ENCODE measurements around the gene WDR31.

Gene WDR31

DNA sequence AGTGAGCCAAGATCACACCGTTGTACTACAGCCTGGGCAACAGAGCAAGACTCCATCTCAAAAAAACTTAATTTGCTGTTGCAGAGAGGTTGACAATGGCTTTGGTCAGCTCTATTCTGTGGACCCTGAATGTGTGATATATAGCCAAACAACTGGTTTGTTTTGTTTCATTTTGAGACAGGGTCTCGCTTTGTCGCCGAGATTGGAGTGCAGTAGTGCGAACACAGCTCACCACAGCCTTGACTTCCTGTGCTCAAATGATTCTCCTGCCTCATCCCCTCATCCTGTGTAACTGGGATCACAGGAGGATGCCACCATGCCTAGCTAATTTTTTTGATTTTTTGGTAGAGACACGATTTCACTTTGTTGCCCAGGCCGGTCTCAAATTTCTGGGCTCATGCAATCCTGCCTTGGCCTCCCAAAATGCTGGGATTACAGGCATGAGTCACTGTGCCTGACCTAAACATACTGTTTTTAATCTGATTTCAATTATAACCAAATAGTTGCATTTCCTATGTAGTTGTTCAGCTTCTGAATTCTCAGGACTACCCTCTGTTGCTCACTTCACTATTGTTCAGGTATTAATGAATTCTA lies 46.7 kb downstream of the WDR31 start:
- H3K4me1 ChIP-seq = no peaks in the 10 kb centered on the region
- H3K36me3 ChIP-seq = peaks cover 56 to 68% (median 60%) of the 10 kb centered on the region in 11 experiments
- no peak overlapping the region for H3K27ac ChIP-seq
- no peaks in the 10 kb centered on the region for H3K9me3 ChIP-seq (replicated peaks in 1 of 11)
- no peak overlapping the region for H3K9ac ChIP-seq
- no peaks in the 10 kb centered on the region for H3K27me3 ChIP-seq
- no peak overlapping the region for H3K4me3 ChIP-seq
- peaks cover 0 to 54% (median 21%) of the 10 kb centered on the region in 11 experiments; a peak in 10 of 22 replicates for H4K20me1 ChIP-seq
- TF ChIP-seq Cebpa-rat (IDR thresholded peaks at IDR 0.05) = no peak
- H3K4me2 ChIP-seq = no peak overlapping the region

DNA sequence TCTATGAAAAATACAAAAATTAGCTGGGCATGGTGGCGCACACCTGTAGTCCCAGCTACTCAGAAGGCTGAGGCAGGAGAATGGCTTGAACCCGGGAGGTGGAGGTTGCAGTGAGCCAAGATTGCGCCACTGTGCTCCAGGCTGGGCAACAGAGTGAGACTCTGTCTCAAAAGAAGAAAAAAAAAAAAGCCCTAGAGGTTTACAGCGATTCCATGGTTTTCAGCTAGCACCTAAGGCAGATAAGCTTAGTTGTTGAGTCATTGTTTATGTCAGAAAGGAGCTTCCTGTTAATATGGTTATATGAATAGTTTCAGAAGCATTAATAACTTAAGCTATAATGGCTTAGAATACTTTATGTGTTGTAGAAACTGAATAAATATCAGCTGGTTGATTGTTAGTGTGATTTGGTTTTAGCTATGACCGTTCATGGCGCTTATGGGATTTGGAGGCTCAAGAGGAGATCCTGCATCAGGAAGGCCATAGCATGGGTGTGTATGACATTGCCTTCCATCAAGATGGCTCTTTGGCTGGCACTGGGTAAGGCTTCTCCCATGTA lies 49.9 kb downstream of the WDR31 start:
- no peak overlapping the region for H3K9ac ChIP-seq
- TF ChIP-seq Cebpa-rat (IDR thresholded peaks at IDR 0.05) = no peak
- peaks cover 87 to 100% (median 92%) of the 10 kb centered on the region in 11 experiments for H3K36me3 ChIP-seq
- H3K4me2 ChIP-seq = no peak overlapping the region
- H4K20me1 ChIP-seq = peaks cover 0 to 54% (median 22%) of the 10 kb centered on the region in 11 experiments; a peak in 10 of 22 replicates
- H3K9me3 ChIP-seq (replicated peaks in 1 of 11) = no peaks in the 10 kb centered on the region
- no peaks in the 10 kb centered on the region for H3K27me3 ChIP-seq
- no peak overlapping the region for H3K27ac ChIP-seq
- H3K4me3 ChIP-seq = no peak overlapping the region
- peaks cover 0 to 13% (median 0%) of the 10 kb centered on the region in 10 experiments; a peak in 4 of 20 replicates for H3K4me1 ChIP-seq

DNA sequence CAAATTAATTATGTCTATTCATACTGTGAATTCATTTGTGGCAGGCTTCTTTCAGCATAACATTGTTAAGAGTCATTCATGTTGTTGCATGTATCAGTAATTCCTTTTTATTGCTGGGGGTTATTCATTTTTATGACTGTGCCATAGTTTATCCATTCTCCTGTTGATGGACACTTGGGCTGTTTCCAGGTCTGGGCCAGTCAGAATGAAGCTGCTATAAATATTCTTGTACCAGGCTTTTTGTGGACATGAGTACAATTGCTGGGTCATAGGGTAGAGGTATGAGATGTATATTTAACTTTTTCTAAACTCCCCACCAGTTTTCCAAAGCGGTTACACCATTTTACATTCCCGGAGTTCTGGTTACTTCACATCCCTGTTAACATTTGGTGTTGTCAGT lies 51.0 kb downstream of the WDR31 start:
- H3K27ac ChIP-seq = no peak overlapping the region
- no peaks in the 10 kb centered on the region for H3K9me3 ChIP-seq (replicated peaks in 1 of 11)
- no peaks in the 10 kb centered on the region for H3K27me3 ChIP-seq
- no peak for TF ChIP-seq Cebpa-rat (IDR thresholded peaks at IDR 0.05)
- no peak overlapping the region for H3K9ac ChIP-seq
- peaks cover 0 to 45% (median 24%) of the 10 kb centered on the region in 11 experiments; a peak in 10 of 22 replicates for H4K20me1 ChIP-seq
- H3K4me2 ChIP-seq = no peak overlapping the region
- peaks cover 95 to 100% (median 99%) of the 10 kb centered on the region in 11 experiments for H3K36me3 ChIP-seq
- H3K4me3 ChIP-seq = no peak overlapping the region
- H3K4me1 ChIP-seq = peaks cover 0 to 13% (median 0%) of the 10 kb centered on the region in 10 experiments; a peak in 4 of 20 replicates

DNA sequence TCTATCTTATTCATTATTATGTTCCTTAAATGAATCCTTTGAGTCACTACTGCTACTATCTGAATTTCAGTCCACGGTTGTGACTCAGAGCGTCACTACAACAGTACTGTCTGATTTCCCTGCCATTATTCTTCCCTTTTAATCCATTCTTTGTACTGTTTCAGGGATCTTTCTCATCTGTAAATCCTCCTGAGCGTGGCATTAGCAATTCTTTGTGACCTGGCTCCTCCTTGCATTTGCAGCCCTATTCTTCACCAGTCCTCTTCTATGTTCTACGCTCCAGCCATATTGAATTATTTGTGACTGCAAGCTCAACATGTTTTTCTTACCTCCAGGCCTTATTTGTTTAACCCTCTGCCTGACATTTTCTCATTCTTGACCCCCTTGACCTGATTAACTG lies 58.7 kb downstream of the WDR31 start:
- no peak overlapping the region for H3K4me3 ChIP-seq
- peaks cover 93 to 100% (median 98%) of the 10 kb centered on the region in 11 experiments for H3K36me3 ChIP-seq
- no peaks in the 10 kb centered on the region for H3K9me3 ChIP-seq (replicated peaks in 1 of 11)
- no peak overlapping the region for H3K27ac ChIP-seq
- peaks cover 0 to 64% (median 31%) of the 10 kb centered on the region in 11 experiments; a peak in 15 of 22 replicates for H4K20me1 ChIP-seq
- no peak overlapping the region for H3K4me2 ChIP-seq
- H3K9ac ChIP-seq = no peak overlapping the region; a peak in 1 of 22 replicates
- no peak for TF ChIP-seq Cebpa-rat (IDR thresholded peaks at IDR 0.05)
- H3K27me3 ChIP-seq = no peaks in the 10 kb centered on the region
- peaks cover 14 to 27% (median 21%) of the 10 kb centered on the region in 10 experiments for H3K4me1 ChIP-seq

DNA sequence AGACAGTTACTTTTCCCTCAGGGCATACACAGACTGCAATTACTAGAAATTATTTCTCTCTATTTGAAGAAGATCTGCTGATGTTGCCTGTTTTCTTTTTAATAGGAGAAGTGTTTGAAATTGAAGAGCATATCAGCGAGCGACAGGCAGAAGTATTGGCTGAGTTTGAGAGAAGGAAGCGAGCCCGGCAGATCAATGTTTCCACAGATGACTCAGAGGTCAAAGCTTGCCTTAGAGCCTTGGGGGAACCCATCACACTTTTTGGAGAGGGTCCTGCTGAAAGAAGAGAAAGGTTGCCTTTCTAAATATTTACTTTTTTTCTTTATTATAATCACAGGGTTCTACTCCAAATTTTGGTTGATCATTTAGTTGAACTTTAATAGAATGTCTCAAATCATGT lies 61.2 kb downstream of the WDR31 start:
- H3K36me3 ChIP-seq = peaks cover 70 to 75% (median 73%) of the 10 kb centered on the region in 11 experiments

DNA sequence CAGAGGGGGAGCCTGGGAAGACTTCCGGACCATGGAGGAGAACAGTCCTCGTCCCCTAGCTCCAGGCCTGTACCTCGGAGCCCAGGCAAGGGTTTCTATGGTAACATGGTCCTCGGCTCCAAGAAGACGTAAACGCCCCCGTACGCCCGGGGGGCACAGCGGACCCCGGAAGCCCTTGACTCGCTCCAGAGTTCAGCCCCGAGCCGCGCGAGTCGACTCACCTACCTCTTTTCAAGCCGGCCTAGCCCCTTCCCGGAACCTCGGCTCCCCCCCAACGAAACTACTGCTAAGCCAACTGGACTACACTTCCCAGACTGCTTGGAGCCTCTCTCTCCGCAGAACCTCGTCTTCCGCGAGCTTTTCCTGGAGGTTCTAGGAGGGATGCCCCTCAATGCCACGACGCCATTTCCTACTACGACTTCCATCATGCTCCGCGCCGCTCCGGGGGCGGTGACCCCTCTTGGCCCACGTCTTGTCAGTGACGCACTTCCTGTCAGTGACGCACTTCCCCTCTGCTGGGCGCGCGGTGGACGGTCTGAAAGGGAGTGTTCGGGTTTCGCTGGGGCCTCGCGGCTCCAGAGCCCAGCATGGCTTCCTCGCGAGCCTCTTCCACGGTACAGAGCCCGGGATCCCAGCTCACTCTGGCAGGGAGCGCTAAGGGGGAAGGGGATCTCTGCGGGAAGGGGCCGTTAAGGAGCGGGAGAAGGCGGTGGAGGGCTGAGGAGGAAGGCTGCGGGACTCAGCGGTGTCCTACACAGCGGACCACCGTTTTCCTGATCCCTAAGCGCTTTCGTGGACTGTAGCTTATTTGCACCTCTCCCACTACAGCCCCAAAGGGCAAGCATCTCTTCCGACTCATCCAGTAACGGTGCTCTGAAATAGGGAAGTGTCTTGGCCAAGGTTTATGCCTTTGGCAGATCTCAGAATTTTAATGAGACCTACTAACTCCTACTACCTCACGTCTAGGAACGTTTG lies 64.6 kb downstream of the WDR31 start, which contains the start of the genes CDC26 and PRPF4:
TSS of gene CDC26 (minus strand) at position 416 of the 975 bp plus-strand sequence. CDS start 3,065 bp downstream, outside the sequence.
TSS of gene PRPF4 (plus strand) at position 502 of the 975 bp plus-strand sequence. CDS start at position 588, 86 bp downstream.
- Histone ChIP-seq H3K9me3 (replicated peaks in 1 of 11) (no peaks in the 10 kb centered on the region), H3K4me3 (peak within 1 kb of the TSS; percentile 72 to 97 (median 86)), H3K27ac (peak within 1 kb of the TSS; percentile 84 to 96 (median 92)), H3K9ac (peak within 1 kb of the TSS; percentile 87 to 97 (median 92)), H3K27me3 (no peaks in the 10 kb centered on the region), H3K4me1 (peaks cover 22 to 41% (median 33%) of the 10 kb centered on the region in 10 experiments), H4K20me1 (peaks cover 0 to 25% (median 9%) of the 10 kb centered on the region in 11 experiments; a peak in 14 of 22 replicates), H3K4me2 (peak within 1 kb of the TSS; percentile 82 to 96 (median 92)), H3K36me3 (peaks cover 67 to 73% (median 70%) of the 10 kb centered on the region in 11 experiments)
- no peak for TF ChIP-seq Cebpa-rat (IDR thresholded peaks at IDR 0.05)

More for the DNA sequence above, 61.2 kb downstream of the WDR31 start:
- Histone ChIP-seq H3K4me3 (no peak overlapping the region), H3K4me1 (peaks cover 21 to 35% (median 30%) of the 10 kb centered on the region in 10 experiments), H3K4me2 (peak overlapping the region in 2 of 11 experiments; percentile 10 to 88; a peak in 2 of 22 replicates), H4K20me1 (peaks cover 0 to 53% (median 28%) of the 10 kb centered on the region in 11 experiments; a peak in 16 of 22 replicates), H3K27ac (no peak overlapping the region), H3K27me3 (no peaks in the 10 kb centered on the region), H3K9me3 (replicated peaks in 1 of 11) (no peaks in the 10 kb centered on the region), H3K9ac (peak overlapping the region in 2 of 11 experiments; percentile 23 to 92; a peak in 1 of 22 replicates)
- TF ChIP-seq Cebpa-rat (IDR thresholded peaks at IDR 0.05) = no peak

DNA sequence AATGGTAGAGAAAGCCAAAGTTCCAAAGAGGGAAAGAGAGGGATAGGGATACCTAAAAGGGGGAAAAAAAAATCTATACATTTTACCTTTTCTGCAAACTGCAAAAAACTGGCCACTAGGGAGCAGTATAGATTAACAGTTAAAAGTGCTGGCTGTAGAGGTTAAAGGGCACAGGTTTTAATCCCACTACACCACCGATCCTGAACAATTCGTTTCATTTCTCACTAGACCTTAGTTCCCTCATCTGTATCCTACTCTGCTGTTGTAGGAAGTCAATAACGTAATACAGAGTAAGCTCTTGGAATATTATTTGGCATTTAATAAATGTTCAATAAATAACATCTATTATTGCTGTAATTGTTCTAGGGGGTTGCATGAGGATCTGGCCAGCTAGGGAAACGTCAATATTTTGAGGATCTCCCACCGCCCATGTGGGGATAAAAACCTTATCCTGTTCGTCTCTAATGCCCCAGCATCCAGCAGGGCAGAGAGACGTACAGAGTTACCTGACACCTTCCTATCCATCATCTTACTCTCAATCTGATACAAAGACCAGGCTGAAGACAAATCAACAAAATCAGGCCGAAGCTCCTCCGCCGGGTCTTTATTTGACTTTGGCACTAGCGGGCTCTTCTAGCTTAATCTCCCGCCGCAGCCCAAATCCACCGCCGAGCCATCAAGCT lies 65.5 kb downstream of the WDR31 start:
- Histone ChIP-seq H3K36me3 (peaks cover 67 to 73% (median 70%) of the 10 kb centered on the region in 11 experiments), H3K4me3 (peak overlapping the region; percentile 72 to 97 (median 86)), H3K27me3 (no peaks in the 10 kb centered on the region), H3K9ac (peak overlapping the region; percentile 87 to 97 (median 92)), H4K20me1 (peaks cover 0 to 17% (median 5%) of the 10 kb centered on the region in 11 experiments; a peak in 11 of 22 replicates), H3K9me3 (replicated peaks in 1 of 11) (no peaks in the 10 kb centered on the region), H3K4me1 (peaks cover 22 to 41% (median 33%) of the 10 kb centered on the region in 10 experiments), H3K27ac (peak overlapping the region; percentile 84 to 96 (median 92)), H3K4me2 (peak overlapping the region; percentile 81 to 96 (median 90))
- TF ChIP-seq Cebpa-rat (IDR thresholded peaks at IDR 0.05) = no peak

DNA sequence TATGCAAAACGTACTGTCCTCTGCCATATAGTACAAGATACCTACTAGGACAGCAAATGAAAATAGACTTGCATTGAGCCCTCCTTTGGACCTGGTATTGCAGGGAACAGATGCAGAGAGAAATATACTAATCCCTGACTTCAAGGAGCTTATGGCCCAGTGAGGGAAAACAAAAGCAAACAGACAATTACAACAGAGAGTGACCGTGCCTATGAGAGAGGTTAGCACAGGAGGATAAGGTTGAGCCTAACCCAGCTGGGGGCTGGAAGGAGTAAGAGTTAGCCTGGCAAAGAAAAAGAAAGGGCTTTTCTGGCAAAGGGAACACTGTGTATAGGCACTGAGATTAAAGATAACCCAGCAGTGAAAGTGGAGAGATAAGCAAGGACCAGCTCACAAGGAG lies 70.2 kb downstream of the WDR31 start:
- peaks cover 3 to 12% (median 9%) of the 10 kb centered on the region in 10 experiments; a peak in 15 of 20 replicates for H3K4me1 ChIP-seq
- no peak overlapping the region for H3K4me3 ChIP-seq
- no peak overlapping the region for H3K27ac ChIP-seq
- no peak overlapping the region for H3K9ac ChIP-seq
- H3K9me3 ChIP-seq (replicated peaks in 1 of 11) = no peaks in the 10 kb centered on the region
- peaks cover 0 to 23% (median 0%) of the 10 kb centered on the region in 11 experiments; a peak in 5 of 22 replicates for H4K20me1 ChIP-seq
- TF ChIP-seq Cebpa-rat (IDR thresholded peaks at IDR 0.05) = no peak
- no peaks in the 10 kb centered on the region for H3K27me3 ChIP-seq
- H3K4me2 ChIP-seq = no peak overlapping the region
- peaks cover 79 to 86% (median 84%) of the 10 kb centered on the region in 11 experiments for H3K36me3 ChIP-seq

Measured in BLaER1 treated with 17β-estradiol and CSF1 and Interleukin-3, amounts not matched to agents 10 nM and 100 nM (cell line).